Mucosa of gallbladder (tissue), 1 donor: ENCODE measurements around the gene TMEM72. TPM values are rescaled to one million over a fixed set of nuclear protein-coding genes. Genes with fewer than 3 reads are reported as not detected.

ENCODE experiments used
- DNase-seq: peaks from one replicate; pipeline ENCODE4 v3.0.0-alpha.2; 2020; ENCODE audit warnings: low spot score
- total RNA-seq: library from RNA; stranded (reverse); gene quantifications from one replicate; pipeline ENCODE4 v1.2.1, GENCODE V29; 2021
- donor health status: DM: no; HTN: no; CAD: no.

Gene TMEM72
- total RNA-seq, 1 donor from 2014 or later = not detected

GRCh38 chr10:44966816-44967509 lies 55.8 kb downstream of the TMEM72 start:
- DNase-seq = no peak

GRCh38 chr10:44967616-44968015 lies 56.5 kb downstream of the TMEM72 start:
- no peak for DNase-seq

- DNase-seq = peak; percentile 53
These were observed 57.0 kb downstream of the TMEM72 start for GRCh38 chr10:44968091-44968490.

- DNase-seq = no peak
These were observed 57.6 kb downstream of the TMEM72 start for GRCh38 chr10:44968500-44969400.

GRCh38 chr10:44969854-44970253 lies 58.7 kb downstream of the TMEM72 start:
- no peak for DNase-seq

- DNase-seq = no peak
These were observed 59.8 kb downstream of the TMEM72 start for GRCh38 chr10:44970812-44971395.

GRCh38 chr10:44971434-44971833 lies 60.3 kb downstream of the TMEM72 start:
- DNase-seq = no peak

- DNase-seq = no peak
These were observed 61.0 kb downstream of the TMEM72 start for GRCh38 chr10:44971935-44972757.

- no peak for DNase-seq
These were observed 61.8 kb downstream of the TMEM72 start for GRCh38 chr10:44972874-44973306.

GRCh38 chr10:44973323-44974081 lies 62.4 kb downstream of the TMEM72 start:
- no peak for DNase-seq

- DNase-seq = no peak
These were observed 63.0 kb downstream of the TMEM72 start for GRCh38 chr10:44974082-44974627.

- DNase-seq = peak; percentile 71
These were observed 63.7 kb downstream of the TMEM72 start for GRCh38 chr10:44974628-44975430.

GRCh38 chr10:44975431-44976331 lies 64.5 kb downstream of the TMEM72 start:
- DNase-seq = no peak

- DNase-seq = no peak
These were observed 65.4 kb downstream of the TMEM72 start for GRCh38 chr10:44976352-44977198.

GRCh38 chr10:44977287-44978212 lies 66.4 kb downstream of the TMEM72 start:
- DNase-seq = no peak

GRCh38 chr10:44978213-44978569 lies 67.1 kb downstream of the TMEM72 start:
- DNase-seq = no peak
